K562 (cell line): ENCODE results near the gene RHBDD1. TPM values are rescaled to one million over a fixed set of nuclear protein-coding genes. Genes with fewer than 3 reads are reported as not detected.

Source experiments
- CREB3L1 ChIP-seq: fragments of 450-650 bp; IDR thresholded peaks from 2 replicates; pipeline ENCODE4 v1.6.1; 2014; ENCODE audit warnings: low read depth, mild to moderate bottlenecking, moderate library complexity, borderline replicate concordance
- HLTF ChIP-seq: fragments of 450-650 bp; IDR thresholded peaks from 2 replicates; pipeline ENCODE4 v1.6.1; 2016
- L3MBTL2 ChIP-seq: fragments of 450-650 bp; IDR thresholded peaks from 2 replicates; pipeline ENCODE4 v1.6.1; 2016; ENCODE audit warnings: mild to moderate bottlenecking, moderate library complexity
- NCOA1 ChIP-seq: fragments of 450-650 bp; IDR thresholded peaks from 2 replicates; pipeline ENCODE4 v1.6.1; 2016; ENCODE audit warnings: low read depth
- NEUROD1 ChIP-seq: fragments of 150-350 bp; IDR thresholded peaks from 2 replicates; pipeline ENCODE4 v1.6.1; 2014; ENCODE audit warnings: borderline replicate concordance, low read length, low read depth; ENCODE audit not compliant: partially characterized antibody
- NFXL1 ChIP-seq: fragments of 450-650 bp; formaldehyde crosslinking; IDR thresholded peaks from 2 replicates; pipeline ENCODE4 v1.4.0; 2021; ENCODE audit warnings: mild to moderate bottlenecking
- NRF1 ChIP-seq, 2 experiments: fragments of 450-650 bp; IDR thresholded peaks in 1 of 2; conservative IDR thresholded peaks in 1 of 2; 2 replicates each; pipeline ENCODE4 v1.6.1; 2014; ENCODE audit warnings: mild to moderate bottlenecking in 2 of 2
- PHB2 ChIP-seq: fragments of 450-650 bp; IDR thresholded peaks from 2 replicates; pipeline ENCODE4 v1.6.1; 2017; ENCODE audit warnings: low read depth
- PRPF4 ChIP-seq: fragments of 200-400 bp; formaldehyde crosslinking; IDR thresholded peaks from one replicate; pipeline ENCODE4 v1.6.1; 2017; ENCODE audit warnings: low read length, low read depth, mild to moderate bottlenecking; ENCODE audit not compliant: insufficient read depth, poor library complexity, severe bottlenecking
- RBBP5 ChIP-seq: fragments of 200-600 bp; sonication (generic); IDR thresholded peaks from 2 replicates; pipeline ENCODE4 v1.6.1; 2012; ENCODE audit warnings: borderline replicate concordance, mild to moderate bottlenecking, low read length, control low read depth, inconsistent platforms; ENCODE audit not compliant: insufficient read depth, poor library complexity, severe bottlenecking
- SNAPC5 ChIP-seq: fragments of 250-450 bp; sonication (Bioruptor Pico); IDR thresholded peaks from 2 replicates; pipeline ENCODE4 v1.8.0; 2021; ENCODE audit warnings: moderate library complexity, mild to moderate bottlenecking, inconsistent platforms
- TEAD4 ChIP-seq, 2 experiments: sonication (generic) in 1 of 2; formaldehyde crosslinking in 1 of 2; IDR thresholded peaks; 2 replicates each; pipeline versions ENCODE4 v1.6.1 to v1.8.0; 2012 to 2022; ENCODE audit warnings: borderline replicate concordance in 1 of 2, inconsistent platforms in 1 of 2, low read length in 1 of 2, mild to moderate bottlenecking in 1 of 2, missing genetic modification reagents in 1 of 2
- ZBTB40 ChIP-seq, 2 experiments: fragments of 450-650 bp in 1 of 2; sonication (generic) in 1 of 2; formaldehyde crosslinking in 1 of 2; IDR thresholded peaks; 2 replicates each; pipeline versions ENCODE4 v1.7.1 to v1.9.0; 2016 to 2022; ENCODE audit warnings: inconsistent platforms in 1 of 2, mild to moderate bottlenecking in 1 of 2, missing genetic modification reagents in 1 of 2
- ZNF347 ChIP-seq: fragments of 450-650 bp; formaldehyde crosslinking; IDR thresholded peaks from 2 replicates; pipeline ENCODE4 v1.4.0; 2020; ENCODE audit warnings: low read depth, mild to moderate bottlenecking, moderate library complexity
- ZNF717 ChIP-seq: fragments of 250-450 bp; sonication (Bioruptor Pico); IDR thresholded peaks from 2 replicates; pipeline ENCODE4 v1.5.0; 2021
- polyA plus RNA-seq, 8 experiments: library from polyadenylated mRNA; depleted of rRNA in 4 of 8; stranded (reverse) in 5 of 8; unstranded in 3 of 8; fragments of >200 nt; fragmentation: Nextera tagmentation in 2 of 8; fragmentation: Illumina TruSeq in 1 of 8; extraction: Ambion mirVana in 2 of 8; extraction: Trizol in 1 of 8; gene quantifications; 2 replicates each; pipeline versions ENCODE4 v1.2.1 to v1.2.3, GENCODE V29; 2011 to 2014; ENCODE audit warnings: inconsistent platforms in 1 of 8, missing spikeins in 1 of 8
- total RNA-seq, 7 experiments: library from RNA; depleted of rRNA in 6 of 7; stranded (reverse); fragments of >200 nt in 6 of 7; fragmentation: Illumina TruSeq in 2 of 7; extraction: Trizol in 2 of 7; gene quantifications; 2 replicates each; pipeline versions ENCODE4 v1.2.1 to v1.2.3, GENCODE V29; 2011 to 2021; ENCODE audit warnings: low replicate concordance in 1 of 7
- TF ChIP-seq, protein P1 (sequence below): sonication (generic); formaldehyde crosslinking; IDR thresholded peaks from 2 replicates; pipeline ENCODE4 v1.8.0; 2022; ENCODE audit warnings: missing genetic modification reagents, mild to moderate bottlenecking, moderate library complexity, borderline replicate concordance

Gene RHBDD1
- total and polyA plus RNA-seq, 9 of the 15 experiments (the other 6 are each of a cell fraction or from before 2014, with no cell fraction given), result 4.8 to 34.8 (median 15.6) TPM

DNA sequence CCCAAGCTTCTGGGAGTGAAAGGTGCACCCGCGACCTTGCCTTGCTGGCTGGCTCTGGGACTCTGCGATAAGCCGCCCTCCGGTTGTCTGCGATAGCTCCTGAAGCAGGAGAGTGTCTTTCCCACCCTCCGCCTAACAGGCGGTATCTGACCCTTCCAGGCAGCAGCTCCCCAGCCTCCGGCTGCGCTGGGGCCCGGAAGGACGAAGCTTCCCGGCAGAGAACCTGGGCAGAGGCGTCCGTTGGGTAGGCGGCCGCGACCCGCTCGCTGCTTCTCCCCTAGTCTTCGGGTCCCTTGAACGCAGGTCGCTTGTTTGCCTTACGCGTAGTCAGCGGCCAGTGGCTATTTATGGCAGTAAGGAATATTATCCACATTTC lies 446 bp upstream of the RHBDD1 start (continued):
- TF ChIP-seq ZBTB40 (IDR thresholded peaks at IDR 0.05) (no peak), ZBTB40 (CRISPR knock-in tag; IDR thresholded peaks at IDR 0.05) (no peak), PHB2 (peak; percentile 80), PRPF4 (no peak), NRF1 (conservative IDR thresholded peaks at IDR 0.05 in 1 of 2, IDR thresholded peaks at IDR 0.05 in 1 of 2) (no peak), HLTF (0 out of 2 replicates have a peak, but pooled peaks have one; percentile 26), CREB3L1 (peak; percentile 42; the same call in 1 of the 2 replicates), TEAD4 (IDR thresholded peaks at IDR 0.05; ENCODE audit: low read length) (peak; percentile 96), TEAD4 (CRISPR knock-in tag; IDR thresholded peaks at IDR 0.05; ENCODE audit: borderline replicate concordance) (no peak), ZNF717 (CRISPR knock-in tag) (no peak), NEUROD1 (peak; percentile 66), RBBP5 (no peak), NCOA1 (peak; percentile 64; the same call in 1 of the 2 replicates), ZNF347 (no peak), L3MBTL2 (no peak), SNAPC5 (no peak), NFXL1 (CRISPR knock-in tag) (no peak)
- TF ChIP-seq, protein P1, sequence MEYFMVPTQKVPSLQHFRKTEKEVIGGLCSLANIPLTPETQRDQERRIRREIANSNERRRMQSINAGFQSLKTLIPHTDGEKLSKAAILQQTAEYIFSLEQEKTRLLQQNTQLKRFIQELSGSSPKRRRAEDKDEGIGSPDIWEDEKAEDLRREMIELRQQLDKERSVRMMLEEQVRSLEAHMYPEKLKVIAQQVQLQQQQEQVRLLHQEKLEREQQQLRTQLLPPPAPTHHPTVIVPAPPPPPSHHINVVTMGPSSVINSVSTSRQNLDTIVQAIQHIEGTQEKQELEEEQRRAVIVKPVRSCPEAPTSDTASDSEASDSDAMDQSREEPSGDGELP (CRISPR knock-in tag), result peak; percentile 70
